WI38 (cell line): ENCODE measurements around the gene PLA2G7.
"Not testable (repeated sequence)": the region's sequence is repeated elsewhere in the genome, so short reads cannot be mapped to it uniquely, and the experiment has no call there.

Experiments
- H3K4me3 ChIP-seq: 2 replicates; pipeline ENCODE4 v1.5.1; 2011; ENCODE audit warnings: low read depth, mild to moderate bottlenecking, control low read depth, low read length
- CTCF ChIP-seq: IDR thresholded peaks from 2 replicates; pipeline ENCODE4 v1.5.1; 2012; ENCODE audit warnings: low read depth, mild to moderate bottlenecking, control low read depth, low read length

Gene PLA2G7

GRCh38 chr6:46773201-46773855 lies 38.2 kb upstream of the PLA2G7 start:
- no peak overlapping the region for H3K4me3 ChIP-seq
- no peak for TF ChIP-seq CTCF

- no peak for TF ChIP-seq CTCF
- no peak overlapping the region for H3K4me3 ChIP-seq
These were observed 37.6 kb upstream of the PLA2G7 start for GRCh38 chr6:46772762-46773161.

- no peak for TF ChIP-seq CTCF
- H3K4me3 ChIP-seq: no peak overlapping the region
These were observed 36.8 kb upstream of the PLA2G7 start for GRCh38 chr6:46772016-46772415.

- no peak for TF ChIP-seq CTCF
- H3K4me3 ChIP-seq: no peak overlapping the region
These were observed 29.8 kb upstream of the PLA2G7 start for GRCh38 chr6:46764961-46765360.

GRCh38 chr6:46764280-46764679 lies 29.1 kb upstream of the PLA2G7 start:
- H3K4me3 ChIP-seq: not testable (repeated sequence)

GRCh38 chr6:46763466-46763865 lies 28.3 kb upstream of the PLA2G7 start:
- TF ChIP-seq CTCF: no peak
- H3K4me3 ChIP-seq: no peak overlapping the region

GRCh38 chr6:46760925-46761324 lies 25.8 kb upstream of the PLA2G7 start:
- H3K4me3 ChIP-seq: no peak overlapping the region
- no peak for TF ChIP-seq CTCF

GRCh38 chr6:46758960-46759753 lies 24.0 kb upstream of the PLA2G7 start:
- TF ChIP-seq CTCF: no peak

More at GRCh38 chr6:46758960-46759753, 24.0 kb upstream of the PLA2G7 start:
- no peak overlapping the region for H3K4me3 ChIP-seq
